K562 (cell line): Measurements from ENCODE around the gene DIS3L2.

Experiments used
- RBM14 ChIP-seq: fragments of 200-400 bp; formaldehyde crosslinking; IDR thresholded peaks from 2 replicates; pipeline ENCODE4 v1.6.1; 2018; ENCODE audit warnings: low read depth, mild to moderate bottlenecking, low read length, moderate library complexity, borderline replicate concordance; ENCODE audit not compliant: insufficient read depth
- ZEB2 ChIP-seq: fragments of 450-650 bp; IDR thresholded peaks from 2 replicates; pipeline ENCODE4 v1.6.1; 2016
- ZNF57 ChIP-seq: fragments of 450-650 bp; formaldehyde crosslinking; IDR thresholded peaks from 2 replicates; pipeline ENCODE4 v1.4.0; 2020; ENCODE audit warnings: mild to moderate bottlenecking, moderate library complexity
- ZZZ3 ChIP-seq: fragments of 450-650 bp; IDR thresholded peaks from 2 replicates; pipeline ENCODE4 v1.6.1; 2016; ENCODE audit warnings: antibody characterized with exemption, mild to moderate bottlenecking, moderate library complexity

DNA sequence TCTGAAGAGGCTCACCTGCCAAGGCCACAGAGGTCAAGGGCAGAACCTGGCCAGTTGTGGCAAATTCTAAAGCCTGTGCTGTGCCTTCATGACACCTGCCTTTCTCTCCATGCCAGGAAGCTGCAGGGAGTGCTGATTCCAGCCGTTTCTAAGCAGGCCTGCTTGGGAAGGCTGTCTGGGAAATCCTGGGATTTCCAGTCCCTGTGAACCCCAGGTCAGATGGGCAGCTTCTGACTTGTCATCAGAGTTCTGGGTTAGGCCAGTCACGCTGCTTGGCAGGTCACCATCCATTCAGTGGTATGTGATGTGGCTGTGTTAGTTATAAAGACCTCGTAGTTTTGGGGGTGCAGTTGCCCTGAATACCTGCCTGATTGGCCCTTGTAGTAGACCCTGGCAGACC, 346.3 kb downstream of the DIS3L2 start:
- TF ChIP-seq ZNF57 (CRISPR knock-in tag) = no peak
- no peak for TF ChIP-seq ZZZ3
- no peak for TF ChIP-seq ZEB2
- TF ChIP-seq RBM14 = no peak
